Measurements from ENCODE around the gene TCP11L1.
"Not testable (repeated sequence)": the region's sequence is repeated elsewhere in the genome, so short reads cannot be mapped to it uniquely, and the experiment has no call there.

Gene TCP11L1

GRCh38 chr11:33067294-33067693, 27.9 kb downstream of the TCP11L1 start:
- DNase-seq = no peak

- no peak for DNase-seq
Observed at GRCh38 chr11:33068611-33069340, 29.4 kb downstream of the TCP11L1 start.

- no peak for DNase-seq
Observed at GRCh38 chr11:33072465-33072864, 33.1 kb downstream of the TCP11L1 start.

- no peak for DNase-seq
Observed at GRCh38 chr11:33083918-33084317, 44.5 kb downstream of the TCP11L1 start.

- no peak for DNase-seq
Observed at GRCh38 chr11:33086017-33086416, 46.6 kb downstream of the TCP11L1 start.

- no peak for DNase-seq
Observed at GRCh38 chr11:33089776-33090175, 50.4 kb downstream of the TCP11L1 start.

GRCh38 chr11:33094157-33094556, 54.8 kb downstream of the TCP11L1 start:
- no peak for DNase-seq

- DNase-seq = no peak
Observed at GRCh38 chr11:33103836-33104235, 64.5 kb downstream of the TCP11L1 start.

GRCh38 chr11:33109294-33109895, 70.0 kb downstream of the TCP11L1 start:
- DNase-seq = no peak

- no peak for DNase-seq
Observed at GRCh38 chr11:33110083-33110482, 70.7 kb downstream of the TCP11L1 start.

- no peak for DNase-seq
Observed at GRCh38 chr11:33116535-33116934, 77.2 kb downstream of the TCP11L1 start.

GRCh38 chr11:33122696-33123095, 83.3 kb downstream of the TCP11L1 start:
- not testable (repeated sequence) for DNase-seq
